ENCODE data around the gene EHBP1. TPM values are rescaled to one million over a fixed set of nuclear protein-coding genes. Genes with fewer than 3 reads are reported as not detected.
A peak's percentile ranks its signal among the peaks of the same experiment; 100 is the strongest.
"Not testable (repeated sequence)": the region's sequence is repeated elsewhere in the genome, so short reads cannot be mapped to it uniquely, and the experiment has no call there.

EHBP1 gene
- total RNA-seq, 4 donors from 2014 or later = 195 to 367 (median 212) TPM

- WGBS, 2 donors = 93% methylated on average over 4 of the region's 4 CpGs
- H3K27ac ChIP-seq = no peak overlapping the region
- H3K9me3 ChIP-seq = peaks cover 0 to 6% (median 0%) of the 10 kb centered on the region in 4 donors
- no peaks in the 10 kb centered on the region for H3K27me3 ChIP-seq
- H3K4me3 ChIP-seq = no peak overlapping the region
- peaks cover 0 to 20% (median 0%) of the 10 kb centered on the region in 3 donors for H3K36me3 ChIP-seq
- TF ChIP-seq POLR2A (IDR thresholded peaks at IDR 0.05) (no peak), EP300 (IDR thresholded peaks at IDR 0.05) (no peak), CTCF (IDR thresholded peaks at IDR 0.05) (no peak)
- H3K4me1 ChIP-seq = peaks cover 0 to 49% (median 7%) of the 10 kb centered on the region in 4 donors
- DNase-seq (ENCODE audit: low spot score in 2 of 2) = no peak
These were observed 42.4 kb downstream of the EHBP1 start for GRCh38 chr2:62747876-62748275.

GRCh38 chr2:62749111-62749510 lies 43.6 kb downstream of the EHBP1 start:
- Histone ChIP-seq H3K36me3 (peaks cover 0 to 28% (median 0%) of the 10 kb centered on the region in 3 donors), H3K4me1 (peaks cover 0 to 36% (median 5%) of the 10 kb centered on the region in 4 donors)
- H3K9me3 ChIP-seq; H3K27me3 ChIP-seq; H3K4me3 ChIP-seq; H3K27ac ChIP-seq; DNase-seq (ENCODE audit: low spot score in 2 of 2): not testable (repeated sequence)
- 96 to 100% methylated on average over 1 of the region's 1 CpG for WGBS, 2 donors

GRCh38 chr2:62757029-62757428 lies 51.5 kb downstream of the EHBP1 start:
- Histone ChIP-seq H3K27ac (no peak overlapping the region), H3K9me3 (peaks cover 0 to 13% (median 0%) of the 10 kb centered on the region in 4 donors), H3K4me1 (peaks cover 0 to 29% (median 8%) of the 10 kb centered on the region in 4 donors), H3K27me3 (no peaks in the 10 kb centered on the region), H3K4me3 (no peak overlapping the region), H3K36me3 (peaks cover 0 to 31% (median 0%) of the 10 kb centered on the region in 3 donors)
- DNase-seq (ENCODE audit: low spot score in 2 of 2) = no peak
- 94 to 96% methylated on average over 3 of the region's 3 CpGs for WGBS, 2 donors
- no peak for TF ChIP-seq POLR2A (IDR thresholded peaks at IDR 0.05)
- no peak for TF ChIP-seq EP300 (IDR thresholded peaks at IDR 0.05)
- no peak for TF ChIP-seq CTCF (IDR thresholded peaks at IDR 0.05)

GRCh38 chr2:62760026-62760425 lies 54.5 kb downstream of the EHBP1 start:
- TF ChIP-seq POLR2A (IDR thresholded peaks at IDR 0.05) = no peak
- TF ChIP-seq CTCF (IDR thresholded peaks at IDR 0.05) = no peak
- no peak for TF ChIP-seq EP300 (IDR thresholded peaks at IDR 0.05)
- Histone ChIP-seq H3K27me3 (no peaks in the 10 kb centered on the region), H3K27ac (peak overlapping the region in 1 of 4 donors; percentile 18), H3K4me3 (no peak overlapping the region), H3K36me3 (peaks cover 0 to 13% (median 0%) of the 10 kb centered on the region in 3 donors), H3K4me1 (peaks cover 0 to 55% (median 11%) of the 10 kb centered on the region in 4 donors), H3K9me3 (peaks cover 0 to 1% (median 0%) of the 10 kb centered on the region in 4 donors)
- 81 to 95% methylated on average over 2 of the region's 2 CpGs for WGBS, 2 donors
- DNase-seq (ENCODE audit: low spot score in 2 of 2) = no peak

- peak overlapping the region in 1 of 4 donors; percentile 18 for H3K27ac ChIP-seq
- WGBS, 2 donors = 85 to 91% methylated on average over 2 of the region's 2 CpGs
- H3K9me3 ChIP-seq = no peaks in the 10 kb centered on the region
- H3K27me3 ChIP-seq = no peaks in the 10 kb centered on the region
- peaks cover 0 to 8% (median 0%) of the 10 kb centered on the region in 3 donors for H3K36me3 ChIP-seq
- H3K4me1 ChIP-seq = peaks cover 0 to 60% (median 11%) of the 10 kb centered on the region in 4 donors
- TF ChIP-seq CTCF (IDR thresholded peaks at IDR 0.05) (no peak), POLR2A (IDR thresholded peaks at IDR 0.05) (no peak), EP300 (IDR thresholded peaks at IDR 0.05) (no peak)
- no peak for DNase-seq (ENCODE audit: low spot score in 2 of 2)
- no peak overlapping the region for H3K4me3 ChIP-seq
These were observed 55.0 kb downstream of the EHBP1 start for GRCh38 chr2:62760555-62760954.
